ENCODE results near the gene ZNF500.

The ZNF500 gene

GRCh38 chr16:4729876-4730275, 37.1 kb downstream of the ZNF500 start:
- Histone ChIP-seq H4K20me1 (ENCODE audit: insufficient read depth, low read length) (no peaks in the 10 kb centered on the region), H3K27me3 (replicated peaks; ENCODE audit: insufficient read depth, low read length) (no peaks in the 10 kb centered on the region), H3K4me3 (ENCODE audit: low read length) (no peak overlapping the region), H3K27ac (ENCODE audit: low read length) (no peak overlapping the region), H3K36me3 (replicated peaks; ENCODE audit: insufficient read depth, low read length) (no peaks in the 10 kb centered on the region), H3K9ac (ENCODE audit: low read length) (no peak overlapping the region), H3K9me2 (replicated peaks; ENCODE audit: insufficient read depth, low read length) (no peaks in the 10 kb centered on the region), H3K9me3 (replicated peaks; ENCODE audit: insufficient read depth, low read length) (no peaks in the 10 kb centered on the region), H3K4me2 (ENCODE audit: low read depth, low read length) (no peak overlapping the region), H3F3A (ENCODE audit: insufficient read depth, low read length) (peaks cover 4% of the 10 kb centered on the region), H3K79me2 (ENCODE audit: low read length) (peaks cover 6% of the 10 kb centered on the region), H2AFZ (ENCODE audit: low read length) (no peak overlapping the region), H3K4me1 (ENCODE audit: low read length) (no peaks in the 10 kb centered on the region)
- no peak for DNase-seq
- TF ChIP-seq EZH2phosphoT487 (IDR thresholded peaks at IDR 0.05; ENCODE audit: low read length) (no peak), EZH2 (optimal IDR thresholded peaks at IDR 0.05; ENCODE audit: low read depth, low read length) (no peak), CTCF (IDR thresholded peaks at IDR 0.05; ENCODE audit: low read length) (no peak)

- Histone ChIP-seq H2AFZ (ENCODE audit: low read length) (no peak overlapping the region), H3K9me3 (replicated peaks; ENCODE audit: insufficient read depth, low read length) (no peaks in the 10 kb centered on the region), H3K9ac (ENCODE audit: low read length) (no peak overlapping the region), H3K4me1 (ENCODE audit: low read length) (no peaks in the 10 kb centered on the region), H3K79me2 (ENCODE audit: low read length) (peaks cover 4% of the 10 kb centered on the region), H3K4me3 (ENCODE audit: low read length) (no peak overlapping the region), H3K36me3 (replicated peaks; ENCODE audit: insufficient read depth, low read length) (no peaks in the 10 kb centered on the region), H3F3A (ENCODE audit: insufficient read depth, low read length) (no peaks in the 10 kb centered on the region), H3K27me3 (replicated peaks; ENCODE audit: insufficient read depth, low read length) (no peaks in the 10 kb centered on the region), H4K20me1 (ENCODE audit: insufficient read depth, low read length) (no peaks in the 10 kb centered on the region), H3K27ac (ENCODE audit: low read length) (no peak overlapping the region), H3K9me2 (replicated peaks; ENCODE audit: insufficient read depth, low read length) (no peaks in the 10 kb centered on the region), H3K4me2 (ENCODE audit: low read depth, low read length) (no peak overlapping the region)
- TF ChIP-seq CTCF (IDR thresholded peaks at IDR 0.05; ENCODE audit: low read length) (no peak), EZH2phosphoT487 (IDR thresholded peaks at IDR 0.05; ENCODE audit: low read length) (no peak), EZH2 (optimal IDR thresholded peaks at IDR 0.05; ENCODE audit: low read depth, low read length) (no peak)
- no peak for DNase-seq
Measured at GRCh38 chr16:4728676-4729075, 38.3 kb downstream of the ZNF500 start.

GRCh38 chr16:4726616-4727015, 40.3 kb downstream of the ZNF500 start:
- Histone ChIP-seq H3K79me2 (ENCODE audit: low read length) (no peaks in the 10 kb centered on the region), H3K4me2 (ENCODE audit: low read depth, low read length) (no peak overlapping the region), H3K27me3 (replicated peaks; ENCODE audit: insufficient read depth, low read length) (no peaks in the 10 kb centered on the region), H3K9me2 (replicated peaks; ENCODE audit: insufficient read depth, low read length) (no peaks in the 10 kb centered on the region), H3F3A (ENCODE audit: insufficient read depth, low read length) (no peaks in the 10 kb centered on the region), H2AFZ (ENCODE audit: low read length) (no peak overlapping the region), H3K4me3 (ENCODE audit: low read length) (no peak overlapping the region), H3K27ac (ENCODE audit: low read length) (no peak overlapping the region), H3K9me3 (replicated peaks; ENCODE audit: insufficient read depth, low read length) (no peaks in the 10 kb centered on the region), H3K36me3 (replicated peaks; ENCODE audit: insufficient read depth, low read length) (no peaks in the 10 kb centered on the region), H3K9ac (ENCODE audit: low read length) (no peak overlapping the region), H4K20me1 (ENCODE audit: insufficient read depth, low read length) (no peaks in the 10 kb centered on the region), H3K4me1 (ENCODE audit: low read length) (no peaks in the 10 kb centered on the region)
- no peak for DNase-seq
- TF ChIP-seq EZH2phosphoT487 (IDR thresholded peaks at IDR 0.05; ENCODE audit: low read length) (no peak), EZH2 (optimal IDR thresholded peaks at IDR 0.05; ENCODE audit: low read depth, low read length) (no peak), CTCF (IDR thresholded peaks at IDR 0.05; ENCODE audit: low read length) (no peak)

All from MM.1S (cell line).